ENCODE data around the gene AURKB. TPM values are rescaled to one million over a fixed set of nuclear protein-coding genes. Genes with fewer than 3 reads are reported as not detected.

Gene AURKB
- total and polyA plus RNA-seq, 2 of the 13 experiments (the other 11 are each of a cell fraction or from before 2014, with no cell fraction given), result 29.5 to 75.3 TPM

- no peak for TF ChIP-seq UBTF (CRISPR knock-in tag; IDR thresholded peaks at IDR 0.05)
- TF ChIP-seq, protein P1, sequence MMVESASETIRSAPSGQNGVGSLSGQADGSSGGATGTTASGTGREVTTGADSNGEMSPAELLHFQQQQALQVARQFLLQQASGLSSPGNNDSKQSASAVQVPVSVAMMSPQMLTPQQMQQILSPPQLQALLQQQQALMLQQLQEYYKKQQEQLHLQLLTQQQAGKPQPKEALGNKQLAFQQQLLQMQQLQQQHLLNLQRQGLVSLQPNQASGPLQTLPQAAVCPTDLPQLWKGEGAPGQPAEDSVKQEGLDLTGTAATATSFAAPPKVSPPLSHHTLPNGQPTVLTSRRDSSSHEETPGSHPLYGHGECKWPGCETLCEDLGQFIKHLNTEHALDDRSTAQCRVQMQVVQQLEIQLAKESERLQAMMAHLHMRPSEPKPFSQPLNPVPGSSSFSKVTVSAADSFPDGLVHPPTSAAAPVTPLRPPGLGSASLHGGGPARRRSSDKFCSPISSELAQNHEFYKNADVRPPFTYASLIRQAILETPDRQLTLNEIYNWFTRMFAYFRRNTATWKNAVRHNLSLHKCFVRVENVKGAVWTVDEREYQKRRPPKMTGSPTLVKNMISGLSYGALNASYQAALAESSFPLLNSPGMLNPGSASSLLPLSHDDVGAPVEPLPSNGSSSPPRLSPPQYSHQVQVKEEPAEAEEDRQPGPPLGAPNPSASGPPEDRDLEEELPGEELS (CRISPR knock-in tag; IDR thresholded peaks at IDR 0.05), result no peak
- TF ChIP-seq ZNF496 (CRISPR knock-in tag; IDR thresholded peaks at IDR 0.05; ENCODE audit: insufficient replicate concordance), result no peak
- TF ChIP-seq, protein P2, sequence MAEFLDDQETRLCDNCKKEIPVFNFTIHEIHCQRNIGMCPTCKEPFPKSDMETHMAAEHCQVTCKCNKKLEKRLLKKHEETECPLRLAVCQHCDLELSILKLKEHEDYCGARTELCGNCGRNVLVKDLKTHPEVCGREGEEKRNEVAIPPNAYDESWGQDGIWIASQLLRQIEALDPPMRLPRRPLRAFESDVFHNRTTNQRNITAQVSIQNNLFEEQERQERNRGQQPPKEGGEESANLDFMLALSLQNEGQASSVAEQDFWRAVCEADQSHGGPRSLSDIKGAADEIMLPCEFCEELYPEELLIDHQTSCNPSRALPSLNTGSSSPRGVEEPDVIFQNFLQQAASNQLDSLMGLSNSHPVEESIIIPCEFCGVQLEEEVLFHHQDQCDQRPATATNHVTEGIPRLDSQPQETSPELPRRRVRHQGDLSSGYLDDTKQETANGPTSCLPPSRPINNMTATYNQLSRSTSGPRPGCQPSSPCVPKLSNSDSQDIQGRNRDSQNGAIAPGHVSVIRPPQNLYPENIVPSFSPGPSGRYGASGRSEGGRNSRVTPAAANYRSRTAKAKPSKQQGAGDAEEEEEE (CRISPR knock-in tag; IDR thresholded peaks at IDR 0.05; ENCODE audit: borderline replicate concordance), result 0 out of 2 replicates have a peak, but pooled peaks have one; percentile 77
- TF ChIP-seq, protein P3, sequence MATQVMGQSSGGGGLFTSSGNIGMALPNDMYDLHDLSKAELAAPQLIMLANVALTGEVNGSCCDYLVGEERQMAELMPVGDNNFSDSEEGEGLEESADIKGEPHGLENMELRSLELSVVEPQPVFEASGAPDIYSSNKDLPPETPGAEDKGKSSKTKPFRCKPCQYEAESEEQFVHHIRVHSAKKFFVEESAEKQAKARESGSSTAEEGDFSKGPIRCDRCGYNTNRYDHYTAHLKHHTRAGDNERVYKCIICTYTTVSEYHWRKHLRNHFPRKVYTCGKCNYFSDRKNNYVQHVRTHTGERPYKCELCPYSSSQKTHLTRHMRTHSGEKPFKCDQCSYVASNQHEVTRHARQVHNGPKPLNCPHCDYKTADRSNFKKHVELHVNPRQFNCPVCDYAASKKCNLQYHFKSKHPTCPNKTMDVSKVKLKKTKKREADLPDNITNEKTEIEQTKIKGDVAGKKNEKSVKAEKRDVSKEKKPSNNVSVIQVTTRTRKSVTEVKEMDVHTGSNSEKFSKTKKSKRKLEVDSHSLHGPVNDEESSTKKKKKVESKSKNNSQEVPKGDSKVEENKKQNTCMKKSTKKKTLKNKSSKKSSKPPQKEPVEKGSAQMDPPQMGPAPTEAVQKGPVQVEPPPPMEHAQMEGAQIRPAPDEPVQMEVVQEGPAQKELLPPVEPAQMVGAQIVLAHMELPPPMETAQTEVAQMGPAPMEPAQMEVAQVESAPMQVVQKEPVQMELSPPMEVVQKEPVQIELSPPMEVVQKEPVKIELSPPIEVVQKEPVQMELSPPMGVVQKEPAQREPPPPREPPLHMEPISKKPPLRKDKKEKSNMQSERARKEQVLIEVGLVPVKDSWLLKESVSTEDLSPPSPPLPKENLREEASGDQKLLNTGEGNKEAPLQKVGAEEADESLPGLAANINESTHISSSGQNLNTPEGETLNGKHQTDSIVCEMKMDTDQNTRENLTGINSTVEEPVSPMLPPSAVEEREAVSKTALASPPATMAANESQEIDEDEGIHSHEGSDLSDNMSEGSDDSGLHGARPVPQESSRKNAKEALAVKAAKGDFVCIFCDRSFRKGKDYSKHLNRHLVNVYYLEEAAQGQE (IDR thresholded peaks at IDR 0.05; ENCODE audit: borderline replicate concordance in 1 of 2, low read depth in 1 of 2, low read length in 2 of 2), result no peak; a peak in 1 of 4 replicates
- TF ChIP-seq POGK (CRISPR knock-in tag; conservative IDR thresholded peaks at IDR 0.05), result peak; percentile 73; the same call in 1 of the 2 replicates
- 0 out of 2 replicates have a peak, but pooled peaks have one; percentile 27 for TF ChIP-seq EEA1 (CRISPR knock-in tag; IDR thresholded peaks at IDR 0.05; ENCODE audit: borderline replicate concordance)
- no peak for TF ChIP-seq AGO1 (IDR thresholded peaks at IDR 0.05; ENCODE audit: low read depth, low read length, poor library complexity, severe bottlenecking)
- TF ChIP-seq ZNF782 (CRISPR knock-in tag; IDR thresholded peaks at IDR 0.05; ENCODE audit: borderline replicate concordance), result no peak; the same call in 1 of the 2 replicates
- TF ChIP-seq CAMTA2 (CRISPR knock-in tag; IDR thresholded peaks at IDR 0.05; ENCODE audit: borderline replicate concordance), result no peak
- no peak for TF ChIP-seq SMC3 (IDR thresholded peaks at IDR 0.05; ENCODE audit: low read length)
- TF ChIP-seq MIER2 (CRISPR knock-in tag; IDR thresholded peaks at IDR 0.05), result no peak
- TF ChIP-seq HOMEZ (CRISPR knock-in tag; IDR thresholded peaks at IDR 0.05; ENCODE audit: low read depth), result no peak
Observed at GRCh38 chr17:8248751-8249607, 38.6 kb upstream of the AURKB start, which contains the start of gene PFAS (continued).

Data from HepG2 (cell line).